ENCODE data around the gene GPR61. TPM values are rescaled to one million over a fixed set of nuclear protein-coding genes. Genes with fewer than 3 reads are reported as not detected.

Gene GPR61
- total and polyA plus RNA-seq, 4 donors, result 2.9 to 11.9 (median 9.1) TPM

- Histone ChIP-seq H3K27ac (ENCODE audit: low read depth, low read length) (no peak overlapping the region), H3K36me3 (ENCODE audit: control insufficient read depth, insufficient read depth, low read length) (peaks cover 42% of the 10 kb centered on the region), H3K27me3 (ENCODE audit: control insufficient read depth, insufficient read depth, low read length) (no peaks in the 10 kb centered on the region), H3K9me3 (ENCODE audit: control insufficient read depth, insufficient read depth, low read length) (no peaks in the 10 kb centered on the region), H3K4me3 (ENCODE audit: low read depth, low read length) (no peak overlapping the region), H3K4me1 (ENCODE audit: control insufficient read depth, insufficient read depth, low read length) (no peaks in the 10 kb centered on the region)
- 100% methylated on average over 2 of the region's 3 CpGs for WGBS (ENCODE audit: insufficient coverage)
- DNase-seq (ENCODE audit: low read depth in 4 of 6, low spot score in 6 of 6), result no peak
Observed at GRCh38 chr1:109586055-109586454, 46.4 kb downstream of the GPR61 start.

GRCh38 chr1:109589177-109589576 lies 49.5 kb downstream of the GPR61 start:
- WGBS (ENCODE audit: insufficient coverage), result 100% methylated on average over 2 of the region's 3 CpGs
- no peak overlapping the region for H3K4me3 ChIP-seq (ENCODE audit: low read depth, low read length)
- H3K4me1 ChIP-seq (ENCODE audit: control insufficient read depth, insufficient read depth, low read length), result no peaks in the 10 kb centered on the region
- no peaks in the 10 kb centered on the region for H3K9me3 ChIP-seq (ENCODE audit: control insufficient read depth, insufficient read depth, low read length)
- DNase-seq (ENCODE audit: low read depth in 4 of 6, low spot score in 6 of 6), result no peak
- no peak overlapping the region for H3K27ac ChIP-seq (ENCODE audit: low read depth, low read length)
- H3K27me3 ChIP-seq (ENCODE audit: control insufficient read depth, insufficient read depth, low read length), result no peaks in the 10 kb centered on the region
- H3K36me3 ChIP-seq (ENCODE audit: control insufficient read depth, insufficient read depth, low read length), result peaks cover 35% of the 10 kb centered on the region

- no peak for DNase-seq (ENCODE audit: low read depth in 4 of 6, low spot score in 6 of 6)
- Histone ChIP-seq H3K27me3 (ENCODE audit: control insufficient read depth, insufficient read depth, low read length) (no peaks in the 10 kb centered on the region), H3K27ac (ENCODE audit: low read depth, low read length) (no peak overlapping the region), H3K9me3 (ENCODE audit: control insufficient read depth, insufficient read depth, low read length) (no peaks in the 10 kb centered on the region), H3K4me1 (ENCODE audit: control insufficient read depth, insufficient read depth, low read length) (no peaks in the 10 kb centered on the region), H3K36me3 (ENCODE audit: control insufficient read depth, insufficient read depth, low read length) (peaks cover 37% of the 10 kb centered on the region), H3K4me3 (ENCODE audit: low read depth, low read length) (no peak overlapping the region)
Observed at GRCh38 chr1:109589679-109590078, 50.0 kb downstream of the GPR61 start.

GRCh38 chr1:109592916-109593315 lies 53.2 kb downstream of the GPR61 start:
- H3K4me3 ChIP-seq (ENCODE audit: low read depth, low read length), result no peak overlapping the region
- H3K36me3 ChIP-seq (ENCODE audit: control insufficient read depth, insufficient read depth, low read length), result peaks cover 29% of the 10 kb centered on the region
- DNase-seq (ENCODE audit: low read depth in 4 of 6, low spot score in 6 of 6), result no peak
- no peak overlapping the region for H3K27ac ChIP-seq (ENCODE audit: low read depth, low read length)
- no peaks in the 10 kb centered on the region for H3K9me3 ChIP-seq (ENCODE audit: control insufficient read depth, insufficient read depth, low read length)
- no peaks in the 10 kb centered on the region for H3K4me1 ChIP-seq (ENCODE audit: control insufficient read depth, insufficient read depth, low read length)
- H3K27me3 ChIP-seq (ENCODE audit: control insufficient read depth, insufficient read depth, low read length), result no peaks in the 10 kb centered on the region

GRCh38 chr1:109595531-109595930 lies 55.9 kb downstream of the GPR61 start:
- H3K9me3 ChIP-seq (ENCODE audit: control insufficient read depth, insufficient read depth, low read length), result no peaks in the 10 kb centered on the region
- H3K4me3 ChIP-seq (ENCODE audit: low read depth, low read length), result no peak overlapping the region
- DNase-seq (ENCODE audit: low read depth in 4 of 6, low spot score in 6 of 6), result no peak
- no CpG with 5 or more reads among the region's 2 CpGs for WGBS (ENCODE audit: insufficient coverage)
- H3K27ac ChIP-seq (ENCODE audit: low read depth, low read length), result no peak overlapping the region
- peaks cover 14% of the 10 kb centered on the region for H3K36me3 ChIP-seq (ENCODE audit: control insufficient read depth, insufficient read depth, low read length)
- no peaks in the 10 kb centered on the region for H3K27me3 ChIP-seq (ENCODE audit: control insufficient read depth, insufficient read depth, low read length)
- no peaks in the 10 kb centered on the region for H3K4me1 ChIP-seq (ENCODE audit: control insufficient read depth, insufficient read depth, low read length)

Small RNA genes within 50 kb of the gene (small RNA-seq; reads per million reads assigned to genes)
- gene RNU6V (ENCODE audit: low replicate concordance), result not detected

Other genes with a start within 250 kb of the GPR61 start
- under 1 TPM in 1 of 2 donors, not detected in 1; 0.11 TPM for gene MYBPHL, start 232.9 kb upstream of the GPR61 start, total RNA-seq
- gene MYBPHL, start 232.9 kb upstream of the GPR61 start, polyA plus RNA-seq (ENCODE audit: insufficient read length in 2 of 2), result under 1 TPM; 0.22 to 0.68 TPM
- 10 to 100 TPM; 30.1 to 78.6 TPM for gene SORT1, start 142.0 kb upstream of the GPR61 start, total RNA-seq
- 10 to 100 TPM; 59.1 to 65.3 TPM for gene SORT1, start 142.0 kb upstream of the GPR61 start, polyA plus RNA-seq (ENCODE audit: insufficient read length in 2 of 2)
- gene PSMA5, start 113.4 kb upstream of the GPR61 start, total RNA-seq, result 10 to 100 TPM; 33.3 to 67.6 TPM
- gene PSMA5, start 113.4 kb upstream of the GPR61 start, polyA plus RNA-seq (ENCODE audit: insufficient read length in 2 of 2), result 10 to 100 TPM; 69.9 to 86.0 TPM
- under 1 TPM; 0.10 to 0.72 TPM for gene SYPL2, start 73.3 kb upstream of the GPR61 start, total RNA-seq
- gene SYPL2, start 73.3 kb upstream of the GPR61 start, polyA plus RNA-seq (ENCODE audit: insufficient read length in 2 of 2), result 1 to 10 TPM in 1 of 2 donors, under 1 TPM in 1; 0.79 to 1.1 TPM
- 1 to 10 TPM; 1.6 to 7.1 TPM for gene ATXN7L2, start 56.0 kb upstream of the GPR61 start, total RNA-seq
- 10 to 100 TPM; 15.8 to 17.1 TPM for gene ATXN7L2, start 56.0 kb upstream of the GPR61 start, polyA plus RNA-seq (ENCODE audit: insufficient read length in 2 of 2)
- gene CYB561D1, start 45.8 kb upstream of the GPR61 start, total RNA-seq, result 1 to 10 TPM; 4.7 to 6.1 TPM
- gene CYB561D1, start 45.8 kb upstream of the GPR61 start, polyA plus RNA-seq (ENCODE audit: insufficient read length in 2 of 2), result 1 to 10 TPM; 7.4 to 8.5 TPM
- 10 to 100 TPM; 12.6 to 18.9 TPM for gene AMIGO1, start 30.1 kb upstream of the GPR61 start, total RNA-seq
- 10 to 100 TPM; 17.7 to 18.0 TPM for gene AMIGO1, start 30.1 kb upstream of the GPR61 start, polyA plus RNA-seq (ENCODE audit: insufficient read length in 2 of 2)
- gene GNAI3, start 8.7 kb downstream of the GPR61 start, total RNA-seq, result 10 to 100 TPM; 10.3 to 13.0 TPM
- gene GNAI3, start 8.7 kb downstream of the GPR61 start, polyA plus RNA-seq (ENCODE audit: insufficient read length in 2 of 2), result 1 to 10 TPM; 8.4 to 9.8 TPM
- gene GNAT2, start 79.7 kb downstream of the GPR61 start, total RNA-seq, result under 1 TPM in 1 of 2 donors, not detected in 1; 0.33 TPM
- not detected for gene GNAT2, start 79.7 kb downstream of the GPR61 start, polyA plus RNA-seq (ENCODE audit: insufficient read length in 2 of 2)
- gene AMPD2, start 80.0 kb downstream of the GPR61 start, total RNA-seq, result 10 to 100 TPM; 54.3 to 56.4 TPM
- gene AMPD2, start 80.0 kb downstream of the GPR61 start, polyA plus RNA-seq (ENCODE audit: insufficient read length in 2 of 2), result 100 to 1,000 TPM; 100 to 113 TPM
- gene GSTM4, start 116.2 kb downstream of the GPR61 start, total RNA-seq, result 10 to 100 TPM; 24.5 to 24.7 TPM
- gene GSTM4, start 116.2 kb downstream of the GPR61 start, polyA plus RNA-seq (ENCODE audit: insufficient read length in 2 of 2), result 10 to 100 TPM; 45.0 to 48.6 TPM
- gene GSTM2, start 128.2 kb downstream of the GPR61 start, total RNA-seq, result 10 to 100 TPM; 50.6 to 86.2 TPM
- gene GSTM2, start 128.2 kb downstream of the GPR61 start, polyA plus RNA-seq (ENCODE audit: insufficient read length in 2 of 2), result 100 to 1,000 TPM; 184 to 212 TPM
- 10 to 100 TPM in 1 of 2 donors, not detected in 1; 28.5 TPM for gene GSTM1, start 147.9 kb downstream of the GPR61 start, total RNA-seq
- 1 to 10 TPM; 1.5 to 1.8 TPM for gene GSTM1, start 147.9 kb downstream of the GPR61 start, polyA plus RNA-seq (ENCODE audit: insufficient read length in 2 of 2)
- gene GSTM5, start 172.4 kb downstream of the GPR61 start, total RNA-seq, result 10 to 100 TPM in 1 of 2 donors, 1 to 10 TPM in 1; 6.6 to 39.9 TPM
- gene GSTM5, start 172.4 kb downstream of the GPR61 start, polyA plus RNA-seq (ENCODE audit: insufficient read length in 2 of 2), result 10 to 100 TPM; 21.0 to 37.0 TPM
- 100 to 1,000 TPM; 130 to 154 TPM for gene GSTM3, start 201.2 kb downstream of the GPR61 start, total RNA-seq
- gene GSTM3, start 201.2 kb downstream of the GPR61 start, polyA plus RNA-seq (ENCODE audit: insufficient read length in 2 of 2), result 100 to 1,000 TPM; 102 to 124 TPM
- gene EPS8L3, start 224.1 kb downstream of the GPR61 start, total RNA-seq, result not detected
- under 1 TPM in 1 of 2 donors, not detected in 1; 0.17 TPM for gene EPS8L3, start 224.1 kb downstream of the GPR61 start, polyA plus RNA-seq (ENCODE audit: insufficient read length in 2 of 2)

Measured in spinal cord (tissue), 10 donors.